Anterior cingulate cortex (tissue), 58 donors: ENCODE results near the gene PDGFB.
A peak's percentile ranks its signal among the peaks of the same experiment; 100 is the strongest.

Source experiments
- DNase-seq, 58 donors: peaks; one replicate each; lab custom pipeline; 2025; lab: John Stamatoyannopoulos, UW

Gene PDGFB

GRCh38 chr22:39241794-39242594, 2.8 kb downstream of the PDGFB start:
- peak in 7 of 58 donors; percentile 20 to 45 (median 34) for DNase-seq

DNA sequence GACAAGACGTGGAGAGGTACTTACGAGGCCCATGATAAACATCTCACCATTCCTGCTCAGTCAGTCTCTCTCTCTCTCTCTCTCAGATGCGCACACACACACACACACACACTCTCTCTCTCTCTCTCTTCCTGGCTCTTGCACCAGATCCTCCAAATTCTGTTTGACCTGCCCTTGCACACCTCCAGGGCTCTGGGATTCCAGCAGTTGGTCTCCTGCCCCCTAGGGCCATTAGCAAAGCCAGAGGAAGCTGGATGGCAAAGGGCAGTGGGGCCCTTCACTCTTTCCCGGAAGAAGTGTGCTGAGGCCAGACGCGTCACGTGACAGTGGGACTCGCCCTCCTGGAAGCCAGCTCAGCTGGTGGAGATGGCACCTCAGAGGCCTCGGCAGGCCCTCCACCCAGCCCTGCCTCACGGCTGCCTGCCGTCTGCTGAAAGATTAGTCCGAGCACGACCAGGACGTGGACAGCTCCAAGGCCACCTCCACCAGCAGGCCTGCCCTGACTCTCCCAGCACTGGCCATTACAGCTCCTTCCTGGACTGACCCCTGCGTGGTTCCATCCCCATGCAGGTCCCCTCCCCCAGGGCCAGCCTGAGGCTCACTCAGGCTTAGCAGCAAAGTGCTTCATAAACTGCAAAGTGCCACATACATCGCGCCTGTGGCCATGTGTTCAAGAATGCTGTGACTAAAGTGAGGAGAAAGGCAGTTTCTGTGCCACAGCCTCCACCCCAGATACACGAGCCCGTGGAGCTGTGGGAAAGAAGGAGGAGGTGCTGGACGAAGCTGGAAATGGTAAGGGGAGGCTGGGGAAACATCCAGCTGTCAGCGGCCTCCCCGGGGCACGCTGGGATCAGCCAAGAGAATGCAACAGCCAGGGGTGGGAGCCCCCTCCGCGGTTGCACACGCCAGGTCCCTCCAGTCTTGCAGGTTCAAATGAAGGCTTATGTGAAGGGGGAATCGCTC, 3.7 kb downstream of the PDGFB start:
- DNase-seq: peak in 4 of 58 donors; percentile 20 to 31 (median 24)

DNA sequence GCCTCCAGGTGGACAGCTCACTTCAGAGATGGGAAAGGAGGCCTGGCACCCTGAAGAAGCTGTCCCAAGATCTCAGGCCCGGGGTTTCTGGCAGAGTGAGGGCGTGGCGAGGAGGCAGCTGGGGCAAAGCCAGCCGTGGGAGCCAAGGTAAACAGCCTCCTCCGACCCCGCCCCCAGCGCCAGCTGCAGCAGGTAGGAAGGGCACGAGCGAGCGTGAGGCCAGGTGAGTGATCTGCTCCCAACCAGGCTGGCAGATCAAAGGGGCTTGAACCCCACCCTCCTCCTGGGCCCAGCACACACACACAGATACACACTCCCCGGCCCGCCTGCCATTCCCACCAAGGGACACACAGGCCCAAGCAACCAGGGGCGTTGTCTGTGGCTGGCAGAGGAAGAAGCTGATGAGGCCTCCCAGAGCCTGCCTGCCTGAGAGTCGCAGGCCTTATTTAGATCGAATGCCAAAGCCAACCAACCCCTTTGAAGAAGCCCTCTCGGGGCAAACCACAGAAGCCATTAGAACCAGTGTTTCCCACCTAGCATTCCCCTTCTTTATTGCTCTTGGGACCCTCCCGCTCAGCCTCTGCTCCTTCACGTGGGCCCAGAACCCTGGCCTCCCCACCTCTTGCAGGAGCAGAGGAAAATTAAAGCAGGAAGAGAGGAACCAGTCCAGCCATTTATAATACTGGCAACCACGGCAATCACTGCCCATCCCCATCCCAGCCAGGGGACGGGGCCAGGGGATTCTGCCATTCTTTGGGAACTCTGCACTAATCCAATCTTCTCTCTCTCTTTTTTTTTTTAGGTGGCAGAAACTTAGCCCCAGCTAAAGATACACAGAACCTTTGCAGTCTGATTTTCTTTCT, 5.0 kb downstream of the PDGFB start:
- no peak for DNase-seq

GRCh38 chr22:39238966-39239505, 5.7 kb downstream of the PDGFB start:
- no peak for DNase-seq

DNA sequence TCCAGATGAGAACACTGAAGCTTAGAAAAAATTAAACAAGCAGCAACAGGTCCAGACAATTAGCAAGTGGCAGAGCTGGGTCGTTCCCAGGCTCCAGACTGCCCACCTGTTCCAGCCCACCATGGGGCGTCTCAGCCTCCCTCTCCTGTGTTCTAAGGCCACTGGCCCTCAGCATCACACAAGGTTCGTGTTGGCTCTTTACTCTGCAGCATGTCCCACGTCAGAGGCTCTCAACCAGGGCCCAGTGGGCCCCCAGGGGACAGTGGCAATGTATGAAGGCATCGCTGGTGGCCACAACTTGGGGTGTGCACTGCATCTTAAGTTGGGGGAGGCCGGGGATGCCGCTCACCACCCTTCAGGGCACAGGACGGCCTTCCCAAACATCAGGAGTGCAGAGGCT, 6.2 kb downstream of the PDGFB start:
- DNase-seq: no peak

- DNase-seq: no peak
These were observed 6.7 kb downstream of the PDGFB start for GRCh38 chr22:39238101-39238466.

DNA sequence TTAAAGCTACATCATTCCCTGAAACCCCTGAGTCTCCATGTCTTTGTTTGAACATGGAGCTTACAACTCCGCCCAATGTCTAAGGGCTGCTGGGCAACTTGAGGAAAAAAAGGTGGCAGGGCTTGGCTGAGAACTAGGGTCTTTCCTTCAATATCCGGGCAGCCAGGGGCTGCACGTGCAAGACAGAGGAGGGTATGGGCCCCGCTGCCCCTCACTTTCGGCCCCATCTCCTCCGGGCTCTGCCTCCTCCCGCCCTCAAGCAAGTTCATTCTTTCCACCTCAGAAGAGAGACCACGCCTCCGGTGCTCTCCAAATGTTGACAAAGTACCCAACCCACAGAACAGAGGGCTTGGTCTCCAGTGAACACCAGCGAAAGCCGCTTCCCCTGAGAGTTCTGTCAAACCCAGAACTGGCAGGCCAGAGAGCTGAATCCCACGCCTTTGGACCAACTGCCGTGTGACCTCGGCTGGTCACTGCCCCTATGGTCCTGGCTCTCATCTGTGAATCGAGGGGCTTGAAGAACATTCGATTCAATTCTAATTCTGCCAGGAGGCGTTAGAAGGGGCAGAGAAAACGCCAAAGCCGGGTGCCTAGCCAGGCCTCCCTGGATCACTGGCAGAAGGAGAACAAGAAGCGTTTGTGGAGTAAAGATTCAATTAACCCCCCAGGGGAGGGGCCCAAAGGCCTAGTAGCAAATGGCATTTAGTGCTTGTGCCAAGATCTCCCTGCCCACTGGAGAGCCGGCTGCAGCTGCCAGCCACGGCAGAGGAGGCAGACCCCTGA, 7.3 kb downstream of the PDGFB start:
- peak in 3 of 58 donors; percentile 10 to 38 (median 19) for DNase-seq

- no peak for DNase-seq
These were observed 8.2 kb downstream of the PDGFB start for GRCh38 chr22:39236321-39237317.

DNA sequence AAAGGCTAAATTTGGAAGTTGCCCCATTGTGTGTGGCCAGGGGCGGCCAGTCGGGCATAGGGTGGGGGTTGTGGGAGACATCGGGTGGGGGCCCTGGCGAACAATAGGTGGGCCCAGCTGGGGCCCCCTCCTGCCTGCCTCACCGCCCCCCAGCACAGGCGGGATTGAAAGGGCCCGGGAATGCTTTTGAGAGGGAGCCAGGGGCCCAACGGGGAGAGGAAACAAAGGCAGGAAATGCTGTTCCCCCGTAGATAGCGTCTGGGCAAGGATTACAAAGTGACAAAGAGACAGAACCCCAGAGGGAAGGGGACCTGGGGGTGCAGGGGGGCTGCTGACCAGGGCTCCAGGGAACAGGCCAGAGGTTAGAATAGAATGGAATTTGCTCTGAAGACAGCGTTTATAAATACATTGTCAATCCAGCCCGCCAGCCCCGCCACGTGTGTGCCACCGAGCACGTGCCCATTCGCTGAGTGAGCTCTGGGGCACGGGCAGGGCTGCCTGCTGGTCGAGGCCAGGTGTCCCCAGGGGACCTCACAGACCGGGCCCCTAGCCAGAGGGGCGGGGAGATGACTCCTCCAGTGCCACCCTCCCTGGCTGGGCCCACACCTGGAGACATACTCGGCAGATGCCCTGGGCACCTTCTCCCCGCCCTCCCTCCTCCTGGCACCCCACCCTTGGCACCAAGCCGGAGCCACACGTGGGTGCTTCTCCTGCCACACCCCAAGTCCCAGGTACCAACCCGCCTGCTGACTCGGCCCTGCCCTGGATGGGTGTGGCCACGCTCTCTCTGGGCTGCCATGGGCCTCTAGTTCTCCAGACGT, 9.7 kb downstream of the PDGFB start:
- DNase-seq: no peak

GRCh38 chr22:39234472-39234787, 10.4 kb downstream of the PDGFB start:
- no peak for DNase-seq

DNA sequence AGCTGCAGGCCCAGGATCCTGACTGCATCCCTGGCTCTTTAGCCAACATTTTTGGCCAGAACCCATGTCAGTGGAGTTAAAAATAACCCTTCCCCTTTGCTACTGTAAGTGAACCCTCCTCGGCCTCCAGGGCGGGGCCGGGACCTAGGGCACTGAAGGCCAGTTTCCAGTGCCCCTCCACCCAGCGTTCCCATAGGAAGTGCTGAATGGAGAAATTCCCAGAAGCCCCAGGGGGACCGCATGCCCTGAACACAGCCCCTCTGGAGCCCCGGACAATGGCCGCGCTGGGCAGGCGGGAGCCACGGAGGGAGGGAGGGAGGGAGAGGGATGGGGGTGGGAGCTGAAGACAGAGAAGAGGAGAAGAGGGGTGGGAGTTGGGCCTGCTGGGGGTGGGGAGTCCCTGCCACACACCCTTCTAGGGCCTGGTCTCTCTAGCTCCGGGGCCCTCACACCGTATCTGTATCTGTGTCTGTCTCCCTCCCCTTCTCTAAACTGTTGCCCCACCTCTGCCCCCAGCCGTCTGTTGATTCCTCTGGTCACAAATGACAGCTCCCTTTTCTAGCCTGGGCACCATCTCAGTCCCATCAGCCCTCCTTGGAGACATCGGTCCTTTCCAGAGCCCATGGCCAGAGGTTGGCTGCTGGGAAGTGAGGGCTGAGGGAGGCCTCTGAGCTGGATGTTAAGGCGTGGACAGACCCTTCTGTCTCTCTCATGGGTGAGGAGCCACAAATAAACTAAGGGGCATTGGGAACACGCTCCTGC, 10.9 kb downstream of the PDGFB start:
- DNase-seq: no peak

GRCh38 chr22:39232806-39233709, 11.7 kb downstream of the PDGFB start:
- no peak for DNase-seq

- no peak for DNase-seq
These were observed 12.5 kb downstream of the PDGFB start for GRCh38 chr22:39232246-39232645.

DNA sequence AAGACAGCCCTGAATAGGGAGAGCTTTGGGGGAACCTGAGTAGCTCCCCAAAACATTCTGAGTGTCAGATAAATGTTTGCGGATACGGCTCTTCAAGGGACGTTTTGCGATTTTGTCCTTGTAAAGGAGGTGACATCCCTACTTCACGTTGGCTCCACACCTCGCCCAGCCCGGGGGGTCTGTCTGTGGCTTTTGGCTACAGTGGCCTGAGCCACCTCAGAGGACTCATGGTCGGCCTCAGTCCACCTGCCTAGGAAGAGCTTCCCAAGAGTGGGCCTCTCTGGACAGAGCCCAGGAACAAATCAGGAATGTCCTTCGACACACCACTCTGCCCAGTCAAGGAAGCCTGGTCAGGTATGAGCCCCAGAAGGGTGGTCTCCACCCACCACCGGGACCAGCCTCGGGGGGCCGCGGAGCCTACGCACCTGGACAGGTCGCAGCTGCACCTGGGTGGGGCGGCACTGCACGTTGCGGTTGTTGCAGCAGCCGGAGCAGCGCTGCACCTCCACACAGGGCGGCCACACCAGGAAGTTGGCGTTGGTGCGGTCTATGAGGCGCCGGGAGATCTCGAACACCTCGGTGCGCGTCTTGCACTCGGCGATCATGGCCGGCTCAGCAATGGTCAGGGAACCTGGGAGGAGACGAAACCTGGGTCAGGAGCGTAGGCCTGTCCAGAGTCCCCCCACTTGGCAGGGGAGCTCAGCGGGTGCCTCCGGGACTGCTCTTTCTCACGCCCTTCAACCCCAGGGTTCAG, 13.4 kb downstream of the PDGFB start:
- no peak for DNase-seq
